Measurements from ENCODE around the gene KIF13A.
"Not testable (repeated sequence)": the region's sequence is repeated elsewhere in the genome, so short reads cannot be mapped to it uniquely, and the experiment has no call there.

The KIF13A gene

DNA sequence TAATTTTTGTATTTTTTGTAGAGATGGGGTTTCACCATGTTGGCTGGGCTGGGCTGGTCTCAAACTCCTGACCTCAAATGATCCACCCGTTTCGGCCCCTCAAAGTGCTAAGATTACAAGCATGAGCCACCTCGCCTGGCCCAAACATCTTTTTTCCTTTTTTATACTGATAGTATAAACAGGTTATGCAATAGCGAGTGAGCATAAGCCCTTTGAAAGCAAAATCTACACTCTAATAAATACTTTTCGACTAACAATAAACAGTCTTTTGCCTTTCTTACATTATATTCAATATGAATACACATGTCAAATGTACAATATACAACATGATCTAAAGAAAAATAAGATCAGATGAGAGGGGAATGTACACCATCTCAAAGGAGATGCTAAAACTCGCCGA, 38.7 kb downstream of the KIF13A start:
- no peak for TF ChIP-seq POLR2A (IDR thresholded peaks at IDR 0.05; ENCODE audit: low read depth, low read length)
- no peak for FAIRE-seq
- DNase-seq (ENCODE audit: insufficient read length, low spot score), result no peak

DNA sequence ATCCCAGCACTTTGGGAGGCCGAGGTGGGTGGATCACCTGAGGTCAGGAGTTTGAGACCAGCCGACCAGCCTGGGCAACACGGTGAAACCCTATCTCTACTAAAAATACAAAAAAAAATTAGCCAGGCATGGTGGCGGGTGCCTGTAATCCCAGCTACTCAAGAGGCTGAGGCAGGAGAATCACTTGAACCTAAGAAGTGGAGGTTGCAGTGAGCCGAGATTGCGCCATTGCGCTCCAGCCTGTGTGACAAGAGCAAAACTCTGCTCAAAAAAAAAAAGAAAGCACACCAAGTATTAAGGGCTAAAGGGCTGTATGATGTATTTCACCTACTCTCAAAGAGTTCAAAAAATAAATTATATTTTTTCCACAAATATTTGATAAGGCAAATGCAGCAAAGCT, 39.9 kb downstream of the KIF13A start:
- FAIRE-seq; DNase-seq (ENCODE audit: insufficient read length, low spot score): not testable (repeated sequence)

DNA sequence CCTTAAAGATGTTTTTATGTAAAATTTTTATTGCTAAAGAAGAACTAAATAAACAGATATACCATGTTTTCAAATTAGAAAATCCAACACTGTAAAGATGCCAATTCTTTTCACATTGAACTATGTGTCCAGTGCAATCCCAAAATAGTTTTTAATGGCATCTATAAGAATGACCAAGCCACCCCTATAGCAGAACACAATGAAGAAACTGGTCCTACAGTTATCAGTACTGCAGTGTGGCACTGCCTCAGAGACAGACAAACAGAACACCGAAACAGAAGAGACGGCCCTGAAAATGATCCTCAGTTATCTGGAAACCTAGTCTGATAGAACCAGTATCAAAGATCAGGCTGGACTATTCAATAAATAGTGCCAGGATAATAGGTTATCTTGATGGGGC, 41.9 kb downstream of the KIF13A start:
- DNase-seq (ENCODE audit: insufficient read length, low spot score), result no peak
- no peak for FAIRE-seq
- no peak for TF ChIP-seq POLR2A (IDR thresholded peaks at IDR 0.05; ENCODE audit: low read depth, low read length)

GRCh38 chr6:17945111-17945510, 42.3 kb downstream of the KIF13A start:
- peak; percentile 50 for FAIRE-seq

DNA sequence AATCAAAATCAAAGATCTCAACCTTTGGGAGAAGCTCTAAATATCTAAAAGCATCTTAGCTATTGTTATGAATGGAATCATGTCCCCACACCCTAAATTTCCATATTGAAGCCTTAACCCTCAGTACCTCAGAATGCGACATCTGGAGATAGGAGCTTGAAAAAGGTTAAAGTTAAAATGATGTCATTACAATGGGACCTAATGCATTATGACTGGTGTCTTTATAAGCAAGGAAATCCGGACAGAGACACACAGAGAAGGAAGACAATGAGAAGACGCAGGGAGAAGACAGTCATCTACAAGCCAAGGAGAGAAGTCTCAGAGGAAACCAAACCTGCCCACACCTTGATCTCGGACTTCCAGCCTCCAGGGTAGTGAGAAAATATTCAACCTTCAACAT, 46.1 kb downstream of the KIF13A start:
- TF ChIP-seq POLR2A (IDR thresholded peaks at IDR 0.05; ENCODE audit: low read depth, low read length), result no peak
- FAIRE-seq (no peak), DNase-seq (ENCODE audit: insufficient read length, low spot score) (no peak)

More at GRCh38 chr6:17945111-17945510, 42.3 kb downstream of the KIF13A start:
- TF ChIP-seq POLR2A (IDR thresholded peaks at IDR 0.05; ENCODE audit: low read depth, low read length), result no peak
- DNase-seq (ENCODE audit: insufficient read length, low spot score), result no peak

DNA sequence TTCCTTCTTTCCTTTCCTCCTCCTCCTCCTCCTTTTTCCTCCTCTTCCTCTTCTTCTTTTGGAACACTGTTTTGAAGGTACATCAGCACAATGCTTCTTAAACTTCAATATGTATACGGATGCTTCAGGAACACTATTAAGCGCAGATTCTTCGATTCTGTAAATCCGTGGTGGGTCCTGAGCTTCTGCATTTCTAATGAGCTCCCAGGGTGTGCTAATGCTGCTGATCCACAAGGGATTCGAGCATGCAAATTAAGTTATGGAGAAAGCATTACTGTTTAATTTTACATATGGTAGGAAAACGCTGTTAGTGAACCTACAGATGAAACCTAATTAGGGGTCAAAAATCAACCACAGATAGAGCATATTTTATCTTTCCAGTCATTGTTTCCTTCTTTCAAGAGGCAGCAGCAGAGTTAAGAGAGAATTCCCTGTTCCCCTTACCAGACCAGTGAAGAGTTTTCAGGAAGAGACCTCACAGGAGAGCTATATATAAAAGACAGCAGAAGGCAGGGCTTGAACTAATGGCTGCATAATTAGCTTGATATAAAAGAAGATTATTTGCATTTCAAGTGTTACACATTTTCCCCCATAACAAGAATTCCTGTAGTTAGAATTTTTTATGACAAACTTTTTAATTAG, 47.2 kb downstream of the KIF13A start:
- TF ChIP-seq POLR2A (IDR thresholded peaks at IDR 0.05; ENCODE audit: low read depth, low read length), result no peak
- FAIRE-seq (no peak), DNase-seq (ENCODE audit: insufficient read length, low spot score) (no peak)

- FAIRE-seq (no peak), DNase-seq (ENCODE audit: insufficient read length, low spot score) (no peak)
- no peak for TF ChIP-seq POLR2A (IDR thresholded peaks at IDR 0.05; ENCODE audit: low read depth, low read length)
These were observed 48.5 kb downstream of the KIF13A start for GRCh38 chr6:17938901-17939300.

GRCh38 chr6:17935188-17936149, 52.0 kb downstream of the KIF13A start:
- no peak for TF ChIP-seq POLR2A (IDR thresholded peaks at IDR 0.05; ENCODE audit: low read depth, low read length)
- no peak for DNase-seq (ENCODE audit: insufficient read length, low spot score)
- no peak for FAIRE-seq

- no peak for TF ChIP-seq POLR2A (IDR thresholded peaks at IDR 0.05; ENCODE audit: low read depth, low read length)
- DNase-seq (ENCODE audit: insufficient read length, low spot score) (no peak), FAIRE-seq (no peak)
These were observed 53.7 kb downstream of the KIF13A start for GRCh38 chr6:17933716-17934115.

- peak; percentile 24 for DNase-seq (ENCODE audit: insufficient read length, low spot score)
- no peak for TF ChIP-seq POLR2A (IDR thresholded peaks at IDR 0.05; ENCODE audit: low read depth, low read length)
- FAIRE-seq, result peak; percentile 81
These were observed 55.0 kb downstream of the KIF13A start for GRCh38 chr6:17932330-17932852.

DNA sequence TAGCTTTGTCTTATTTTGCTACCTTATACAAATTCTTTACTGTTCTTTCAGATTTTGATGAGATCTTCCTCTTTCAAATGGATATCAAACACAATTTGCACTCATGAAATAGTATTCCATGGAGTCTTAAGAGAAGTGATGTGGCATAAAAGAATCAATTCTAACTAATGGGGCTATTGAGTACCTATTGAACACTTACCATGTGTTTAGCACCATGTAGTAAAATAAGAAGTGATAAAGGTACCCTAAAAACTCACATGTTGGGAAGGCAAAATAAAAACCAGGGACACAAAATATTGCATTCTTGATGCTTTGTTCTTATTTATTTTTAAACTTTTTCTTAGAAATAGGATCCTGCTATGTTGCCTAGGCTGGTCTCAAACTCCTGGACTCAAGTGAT, 56.2 kb downstream of the KIF13A start:
- no peak for DNase-seq (ENCODE audit: insufficient read length, low spot score)
- TF ChIP-seq POLR2A (IDR thresholded peaks at IDR 0.05; ENCODE audit: low read depth, low read length), result no peak
- no peak for FAIRE-seq

DNA sequence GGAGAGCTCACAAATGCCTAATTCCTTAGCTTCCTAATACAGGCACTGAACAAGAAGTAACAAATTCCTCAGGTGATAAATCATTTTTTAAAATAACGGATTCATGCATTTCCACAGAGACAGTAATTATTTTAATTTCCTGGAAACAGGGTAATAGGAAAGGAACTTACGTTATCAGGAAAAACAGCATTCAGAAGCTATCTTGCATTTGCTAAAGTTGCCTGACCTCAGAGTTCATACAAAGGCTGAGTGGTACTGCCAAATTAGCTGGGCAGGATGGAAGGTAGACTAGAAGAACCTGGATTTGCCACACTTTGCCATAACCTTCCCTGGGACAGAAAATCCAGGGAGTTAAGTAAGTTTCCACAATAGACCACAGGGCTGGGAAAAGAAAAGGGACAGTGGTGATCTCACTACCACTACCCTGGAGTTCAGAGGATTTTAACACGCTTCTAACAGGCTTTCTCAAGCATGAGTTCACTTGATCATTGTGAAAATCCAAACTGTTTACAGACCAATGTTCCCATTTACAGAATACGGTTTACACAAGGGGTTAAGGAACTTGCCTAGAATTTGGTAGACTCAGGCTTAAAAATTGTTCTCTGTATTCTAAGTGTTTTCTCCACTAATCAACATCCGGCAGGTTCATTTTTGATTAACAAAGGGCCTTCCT, 57.0 kb downstream of the KIF13A start:
- no peak for DNase-seq (ENCODE audit: insufficient read length, low spot score)
- no peak for TF ChIP-seq POLR2A (IDR thresholded peaks at IDR 0.05; ENCODE audit: low read depth, low read length)
- no peak for FAIRE-seq

DNA sequence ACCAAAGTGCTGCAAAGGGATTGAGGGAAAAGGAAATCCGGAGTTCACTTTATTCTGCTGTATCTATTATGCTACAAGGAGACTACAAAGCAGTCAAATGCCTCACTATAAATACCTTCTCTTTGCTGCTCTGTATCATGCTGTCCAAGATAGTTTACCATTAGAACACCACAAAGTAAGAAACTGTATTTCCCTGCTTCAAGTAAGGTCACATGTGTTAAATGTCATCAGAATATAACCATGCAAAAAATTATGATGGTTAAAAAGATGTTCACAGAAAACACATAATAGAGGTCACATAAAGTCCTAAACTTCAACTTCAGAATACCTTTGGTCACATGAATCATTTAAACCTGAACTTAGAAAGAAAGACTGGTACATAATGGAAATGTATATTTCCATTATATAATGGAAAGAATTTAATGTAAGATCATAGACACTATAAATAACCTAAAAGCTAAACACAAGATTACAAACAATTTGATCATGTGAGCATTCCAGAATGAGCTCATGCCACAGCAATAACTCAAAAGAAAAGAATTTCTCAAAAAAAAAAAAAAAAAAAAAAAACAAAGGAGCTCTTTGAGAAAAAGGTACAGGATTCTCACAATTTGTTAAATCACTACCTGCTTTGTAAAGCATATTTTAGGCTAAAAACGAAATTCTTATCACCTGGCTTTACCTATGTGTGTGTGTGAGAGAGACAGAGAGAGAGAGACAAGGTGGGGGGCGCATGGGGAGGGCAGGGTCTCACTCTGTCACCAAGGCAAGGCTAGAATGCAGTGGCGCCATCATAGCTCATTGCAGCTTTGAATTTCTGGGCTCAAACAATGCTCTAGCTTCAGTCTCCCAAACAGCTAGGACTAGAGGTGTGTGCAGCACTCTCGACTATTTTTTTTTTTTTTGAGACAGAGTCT, 58.7 kb downstream of the KIF13A start:
- DNase-seq (ENCODE audit: insufficient read length, low spot score) (no peak), FAIRE-seq (peak; percentile 11)
- TF ChIP-seq POLR2A (IDR thresholded peaks at IDR 0.05; ENCODE audit: low read depth, low read length), result no peak
